ENCODE results near the gene TESK2.
A peak's percentile ranks its signal among the peaks of the same experiment; 100 is the strongest.
"Not testable (repeated sequence)": the region's sequence is repeated elsewhere in the genome, so short reads cannot be mapped to it uniquely, and the experiment has no call there.

The TESK2 gene

DNA sequence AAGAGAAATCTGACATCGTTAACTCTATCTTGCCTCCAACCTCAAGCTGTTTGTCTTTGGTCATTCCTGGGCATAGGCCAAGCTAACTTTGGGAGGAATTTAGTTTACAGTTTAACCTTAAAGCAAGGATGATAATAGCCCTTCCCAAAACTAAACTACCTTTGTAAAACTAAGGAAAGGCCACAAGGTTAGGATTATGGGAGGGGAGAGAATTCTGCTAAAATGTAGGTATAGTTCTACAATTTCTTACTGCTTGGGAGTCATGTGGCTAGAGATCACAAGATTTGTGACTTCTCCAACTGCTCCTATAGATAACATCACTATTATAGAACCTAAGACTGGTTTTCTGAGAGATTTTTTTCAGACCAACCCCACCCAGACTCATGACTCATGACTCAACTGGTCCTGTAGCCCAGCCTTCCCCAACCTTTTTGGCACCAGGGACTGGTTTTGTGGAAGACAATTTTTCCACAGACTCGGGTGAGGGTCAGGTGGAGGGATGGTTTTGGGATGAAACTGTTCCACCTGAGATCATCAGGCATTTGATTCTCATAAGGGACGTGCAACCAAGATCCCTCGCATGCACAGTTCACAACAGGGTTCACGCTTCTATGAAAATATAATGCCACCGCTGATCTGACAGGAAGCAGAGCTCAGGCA lies 80.0 kb downstream of the TESK2 start:
- DNase-seq, result no peak

DNA sequence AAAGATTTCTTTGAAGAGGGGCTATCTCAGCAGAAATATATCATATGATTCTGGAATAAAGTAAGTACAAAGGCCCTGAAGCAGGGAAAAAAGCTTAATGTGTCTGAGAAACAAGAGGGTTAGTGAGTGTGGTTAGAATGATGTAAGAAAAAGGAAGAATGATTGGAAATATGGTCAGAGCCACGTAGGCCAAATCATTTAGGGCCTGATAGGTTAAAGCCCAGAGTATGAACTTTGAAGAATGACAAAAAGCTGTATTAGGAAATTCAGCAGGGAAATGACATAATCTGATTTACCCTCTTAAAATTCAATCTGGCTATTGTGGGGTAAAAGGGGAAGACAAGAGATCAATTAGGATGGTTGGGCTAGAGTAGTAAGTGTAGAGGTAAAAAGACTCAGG lies 81.7 kb downstream of the TESK2 start:
- DNase-seq, result no peak

DNA sequence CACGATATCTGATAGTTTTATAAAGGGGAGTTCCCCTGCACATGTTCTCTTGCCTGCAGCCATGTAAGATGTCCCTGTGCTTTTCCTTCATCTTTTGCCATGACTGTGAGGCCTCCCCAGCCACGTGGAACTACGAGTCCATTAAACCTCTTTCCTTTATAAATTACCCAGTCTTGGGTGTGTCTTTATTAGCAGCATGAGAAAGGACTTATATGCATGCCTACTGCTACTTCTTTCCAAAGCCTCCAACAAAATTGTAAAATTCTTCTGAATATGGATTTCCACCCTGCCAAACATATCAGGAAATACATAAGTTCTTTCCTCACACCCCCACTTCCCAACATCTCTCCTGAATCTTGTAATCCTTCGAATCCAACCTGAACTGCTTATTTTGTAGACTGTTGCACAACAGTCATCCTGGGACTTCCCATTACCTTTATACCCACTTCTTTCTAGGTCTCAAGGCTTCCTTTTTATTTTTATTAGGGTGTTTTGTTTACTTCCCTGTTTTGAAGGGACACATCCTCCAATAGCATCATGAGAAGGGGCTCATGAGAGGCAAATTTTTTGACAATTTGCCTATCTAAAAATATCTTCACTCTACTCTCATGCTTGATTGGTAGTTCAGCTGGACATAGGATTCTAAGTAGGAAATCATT lies 83.2 kb downstream of the TESK2 start:
- no peak for DNase-seq

DNA sequence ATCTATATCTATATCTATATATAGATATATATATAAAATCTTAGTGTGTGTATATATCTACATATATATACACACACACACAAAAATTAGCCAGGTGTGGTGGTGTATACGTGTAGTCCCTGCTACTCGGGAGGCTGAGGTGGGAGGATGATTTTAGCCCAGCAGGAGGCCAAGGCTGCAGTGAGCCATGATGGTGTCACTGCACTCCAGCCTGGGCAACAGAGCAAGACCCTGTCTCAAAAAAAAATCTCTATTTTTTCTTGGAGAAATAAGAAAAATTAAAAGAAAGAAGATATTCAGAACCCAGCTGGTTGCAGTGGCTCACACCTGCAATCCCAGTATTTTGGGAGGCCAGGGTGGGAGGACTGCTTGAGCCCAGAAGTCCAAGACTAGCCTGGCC lies 85.3 kb downstream of the TESK2 start:
- no peak for DNase-seq

DNA sequence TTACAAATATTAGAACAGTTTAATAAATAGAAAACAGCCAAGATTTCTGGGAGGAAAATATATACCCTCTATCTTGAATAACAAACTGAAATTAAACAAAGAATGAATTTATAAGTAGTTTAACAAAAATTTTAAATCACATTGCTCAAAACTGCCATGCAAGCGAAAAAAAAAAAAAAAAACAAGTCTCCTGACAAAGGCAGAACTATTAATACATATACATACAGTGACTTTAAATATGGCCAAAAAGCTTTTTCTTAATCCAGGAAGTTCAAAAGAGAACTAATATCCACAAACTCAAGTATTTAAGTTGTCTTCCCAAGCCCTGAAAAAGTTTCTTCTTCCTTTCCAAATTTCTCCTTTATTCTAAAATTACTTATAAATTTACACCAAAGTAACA lies 87.2 kb downstream of the TESK2 start:
- no peak for DNase-seq

DNA sequence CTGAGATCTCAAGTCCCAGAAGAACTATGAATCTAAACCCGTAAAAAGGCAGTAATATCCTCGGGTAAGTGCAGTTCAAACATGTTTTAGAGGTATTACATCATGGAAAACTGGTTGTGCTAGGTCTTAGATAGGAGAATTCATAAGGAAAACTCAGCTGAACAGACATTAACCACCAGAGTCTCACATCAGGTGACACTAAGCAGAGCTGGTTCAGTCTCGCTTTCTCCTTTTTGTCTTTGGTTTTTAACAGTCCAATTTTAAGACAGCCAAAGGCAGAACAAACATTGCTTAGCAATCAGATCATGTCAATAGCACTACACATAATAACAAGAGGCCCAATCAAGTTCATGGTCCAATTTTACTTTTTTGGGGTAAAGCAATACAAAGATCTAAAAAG lies 87.7 kb downstream of the TESK2 start:
- peak in 1 of 2 donors; percentile 15 for DNase-seq

DNA sequence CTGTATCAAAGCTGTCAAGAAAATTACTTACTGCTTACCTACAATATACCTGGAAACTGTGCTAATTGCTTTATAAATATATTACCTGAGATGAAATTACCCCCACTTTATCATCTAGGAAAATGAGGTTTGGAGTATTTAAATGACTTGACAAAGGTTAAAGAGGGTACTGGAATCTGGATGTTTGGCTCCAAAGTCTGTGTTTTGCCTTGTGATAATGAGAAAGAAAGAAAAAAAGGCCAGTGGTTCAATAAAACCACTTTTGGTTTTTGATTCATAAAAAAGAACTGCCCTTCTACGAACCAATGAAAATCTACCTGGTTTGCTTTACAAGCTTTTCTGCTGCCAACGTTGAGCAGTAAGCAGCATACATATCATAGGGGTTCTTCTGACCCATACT lies 89.4 kb downstream of the TESK2 start:
- DNase-seq, result no peak

DNA sequence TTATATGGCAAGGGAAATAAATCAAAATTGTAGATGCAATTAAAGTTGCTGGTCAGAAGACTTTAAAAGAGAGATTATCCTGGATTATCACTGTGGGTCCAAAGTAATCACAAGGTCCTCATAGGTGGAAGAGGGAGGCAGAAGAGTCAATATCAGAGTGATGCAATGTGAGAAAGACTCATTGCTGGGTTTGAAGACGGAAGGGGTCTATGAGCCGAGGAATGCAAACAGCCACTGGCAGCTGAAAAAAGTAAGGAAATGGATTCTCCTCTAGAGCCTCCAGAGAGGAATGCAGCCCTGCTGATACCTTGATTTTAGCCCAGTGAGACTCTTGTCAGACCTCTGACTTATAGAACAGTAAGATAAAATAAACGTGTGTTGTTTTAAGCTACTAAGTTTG lies 90.9 kb downstream of the TESK2 start:
- no peak for DNase-seq

DNA sequence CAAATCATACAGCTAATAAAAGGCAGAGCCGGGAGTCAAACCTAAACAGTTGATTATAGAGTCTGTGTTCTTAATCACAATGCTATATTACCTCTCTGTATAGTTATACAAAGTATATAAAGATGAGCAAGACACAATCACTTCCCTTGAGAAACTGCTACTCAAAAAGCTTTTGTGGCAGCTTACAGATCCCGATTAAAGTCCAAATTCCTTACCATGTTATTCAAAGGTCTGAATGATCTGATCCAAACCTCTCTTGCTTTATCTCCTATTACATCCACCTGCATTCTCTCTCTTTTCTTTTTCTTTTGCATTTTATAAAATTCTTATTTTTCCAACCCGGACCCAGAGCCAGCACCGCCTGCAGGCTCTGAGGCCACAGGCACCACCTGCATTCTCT lies 93.7 kb downstream of the TESK2 start:
- no peak for DNase-seq

DNA sequence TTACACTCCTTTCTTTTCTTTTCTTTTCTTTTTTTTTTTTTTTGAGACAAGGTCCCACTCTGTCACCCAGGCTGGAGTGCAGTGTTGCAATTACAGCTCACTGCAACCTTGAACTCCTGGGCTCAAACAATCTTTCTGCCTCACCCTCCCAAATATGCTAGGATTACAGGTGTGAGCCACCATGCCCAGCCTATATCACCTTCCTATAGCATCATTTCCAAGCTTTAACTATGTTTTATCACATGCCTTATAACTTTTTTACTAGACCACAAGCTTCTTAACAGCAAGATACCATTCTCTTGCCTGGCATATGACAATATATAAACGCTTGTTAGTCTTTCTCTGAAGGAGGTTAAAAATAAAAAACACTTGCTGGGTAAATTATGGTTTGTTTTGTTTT lies 95.4 kb downstream of the TESK2 start:
- DNase-seq, result no peak

DNA sequence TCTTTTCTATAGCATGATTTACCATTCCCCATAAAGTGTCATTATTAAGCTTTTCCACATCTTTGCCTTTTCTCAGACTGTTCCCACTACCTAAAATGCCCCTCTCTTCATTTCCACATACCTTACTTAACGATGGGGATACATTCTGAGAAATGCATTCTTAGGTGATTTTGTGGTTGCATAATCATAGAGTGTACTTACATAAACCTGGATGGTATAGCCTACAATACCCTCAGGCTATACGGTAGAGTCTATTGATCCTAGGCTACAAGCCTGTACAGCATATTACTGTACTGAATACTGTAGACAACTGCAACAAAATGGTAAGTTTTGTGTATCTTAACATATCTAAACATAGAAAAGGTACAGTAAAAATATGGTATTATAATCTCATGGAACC lies 95.9 kb downstream of the TESK2 start:
- DNase-seq, result no peak

DNA sequence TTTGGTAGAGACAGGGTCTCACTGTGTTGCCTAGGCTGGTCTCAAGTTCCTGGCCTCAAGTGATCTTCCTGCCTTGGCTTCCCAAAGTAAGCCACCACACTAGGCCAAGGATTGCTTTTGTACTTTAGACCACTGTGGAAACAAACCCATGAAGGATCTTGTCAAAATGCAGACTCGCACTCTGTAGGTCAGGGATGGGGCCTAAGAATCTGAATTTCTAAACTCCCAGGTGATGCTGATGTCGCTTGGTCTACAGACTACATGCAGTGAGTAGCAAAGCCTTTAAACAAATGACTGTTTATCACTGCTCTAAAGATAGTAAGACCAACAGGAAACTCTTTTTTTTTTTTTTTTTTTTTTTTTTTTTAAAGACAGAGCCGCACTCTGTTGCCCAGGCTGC lies 96.6 kb downstream of the TESK2 start:
- DNase-seq, result no peak

DNA sequence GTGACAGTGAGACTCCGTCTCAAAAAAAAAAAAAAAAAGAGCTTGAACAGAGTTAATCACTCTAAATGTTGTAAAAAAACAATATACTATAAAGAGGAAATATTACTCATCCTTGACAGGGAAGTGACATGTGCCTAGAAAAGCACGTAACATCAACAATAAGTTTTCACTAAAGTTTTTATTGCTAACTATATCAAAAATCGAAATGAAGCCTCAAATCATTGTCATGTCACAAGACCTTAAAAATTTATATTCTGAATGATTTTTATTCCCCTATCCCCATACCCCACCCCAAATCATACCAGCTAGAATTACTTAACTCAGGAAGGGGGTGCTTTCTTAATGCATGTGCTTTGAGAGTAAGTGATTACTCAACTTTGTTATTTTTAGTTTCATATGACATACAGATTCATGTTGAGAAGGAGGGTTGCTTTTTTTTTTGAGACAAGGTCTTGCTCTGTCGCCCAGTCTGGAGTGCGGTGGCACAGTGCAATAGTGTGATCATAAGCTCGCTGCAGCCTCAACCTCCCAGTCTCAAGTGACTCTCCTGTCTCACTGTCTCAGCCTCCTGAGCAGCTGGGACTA lies 97.2 kb downstream of the TESK2 start:
- DNase-seq, result no peak

DNA sequence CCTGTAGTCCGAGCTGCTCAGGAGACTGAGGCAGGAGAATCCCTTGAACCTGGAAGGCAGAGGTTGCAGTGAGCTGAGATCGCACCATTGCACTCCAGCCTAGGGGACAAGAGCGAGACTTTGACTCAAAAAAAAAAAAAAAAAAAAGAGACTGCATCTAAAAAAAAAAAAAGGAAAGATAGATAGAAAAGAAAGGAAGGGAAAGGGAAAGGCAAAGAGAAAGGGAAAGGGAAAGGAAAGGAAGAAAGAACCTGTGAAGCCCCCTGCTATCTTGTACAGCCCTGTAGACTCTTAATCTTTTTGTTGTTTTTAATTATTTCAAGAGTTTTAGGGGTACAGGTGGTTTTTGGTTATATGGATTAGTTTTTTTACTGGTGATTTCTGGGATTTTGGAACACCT lies 104.7 kb downstream of the TESK2 start:
- DNase-seq, result no peak

DNA sequence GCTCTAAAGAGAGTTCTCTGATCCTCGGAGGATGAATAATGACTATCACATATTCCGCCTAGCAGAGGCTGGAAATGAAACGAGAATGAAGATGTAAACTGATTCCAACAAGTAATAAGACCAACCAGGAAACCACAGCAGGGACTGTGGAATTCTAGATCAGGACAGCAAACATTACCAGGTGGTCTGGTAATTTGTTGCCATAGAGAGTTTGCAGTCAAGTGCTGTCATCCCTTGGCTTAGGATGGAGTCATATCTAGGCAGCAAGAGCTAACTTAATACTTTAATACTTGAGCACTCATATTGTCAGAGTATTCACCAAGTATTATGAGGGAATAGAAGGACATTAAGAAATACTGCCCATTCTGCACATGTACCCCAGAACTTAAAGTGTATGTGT lies 105.7 kb downstream of the TESK2 start:
- no peak for DNase-seq

DNA sequence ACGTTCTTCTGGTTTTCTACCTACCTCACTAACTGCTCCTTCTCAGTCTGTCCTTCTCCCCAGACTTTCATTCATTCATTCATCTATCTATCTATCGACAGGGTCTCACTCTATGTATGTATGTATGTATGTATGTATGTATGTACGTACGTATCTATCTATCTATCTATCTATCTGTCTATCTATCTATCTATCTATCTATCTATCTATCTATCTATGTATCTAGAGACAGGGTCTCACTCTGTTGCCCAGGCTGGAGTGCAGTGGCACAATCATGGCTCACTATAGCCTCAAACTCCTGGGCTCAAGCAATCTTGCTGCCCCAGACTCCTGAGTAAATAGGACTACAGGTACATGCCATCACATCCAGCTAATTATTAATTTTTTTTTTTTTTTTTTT lies 106.8 kb downstream of the TESK2 start:
- DNase-seq, result not testable (repeated sequence)

DNA sequence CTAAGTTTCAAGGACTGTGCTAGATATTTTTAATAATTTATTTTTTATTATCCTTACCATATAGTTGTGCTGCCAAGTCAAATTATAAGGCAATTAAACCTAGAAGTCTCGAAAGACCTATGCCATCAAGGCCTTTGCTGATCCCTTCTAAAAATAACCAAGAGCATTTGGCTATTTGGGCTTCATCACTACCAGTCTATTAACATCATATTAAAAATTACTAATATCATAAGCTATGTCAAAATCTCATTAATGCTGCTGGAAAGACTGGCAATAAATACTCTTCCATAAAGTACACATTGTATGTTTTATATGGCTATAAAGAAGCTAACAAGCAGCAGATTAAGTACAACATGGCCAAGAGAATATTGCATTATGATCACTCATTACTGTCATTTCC lies 107.8 kb downstream of the TESK2 start:
- DNase-seq, result no peak

DNA sequence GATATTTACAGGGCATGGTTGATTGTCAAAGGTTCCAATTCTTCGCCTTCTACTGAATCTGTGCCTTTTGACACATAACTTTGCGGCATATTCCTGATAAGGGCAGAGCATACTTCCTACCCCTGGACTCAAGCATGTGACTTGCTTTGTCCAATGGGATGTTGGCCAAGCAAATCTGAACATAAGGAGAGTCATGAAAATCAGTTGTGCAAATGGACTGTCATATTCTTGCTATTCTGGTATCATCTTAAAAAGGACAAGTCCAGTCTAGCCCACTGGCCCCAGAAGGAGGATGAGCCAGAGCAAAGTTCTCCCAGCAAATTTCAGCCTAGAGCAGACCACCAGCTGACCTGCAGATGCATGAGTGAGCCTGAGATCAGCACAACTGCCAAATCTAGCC lies 109.7 kb downstream of the TESK2 start:
- no peak for DNase-seq

DNA sequence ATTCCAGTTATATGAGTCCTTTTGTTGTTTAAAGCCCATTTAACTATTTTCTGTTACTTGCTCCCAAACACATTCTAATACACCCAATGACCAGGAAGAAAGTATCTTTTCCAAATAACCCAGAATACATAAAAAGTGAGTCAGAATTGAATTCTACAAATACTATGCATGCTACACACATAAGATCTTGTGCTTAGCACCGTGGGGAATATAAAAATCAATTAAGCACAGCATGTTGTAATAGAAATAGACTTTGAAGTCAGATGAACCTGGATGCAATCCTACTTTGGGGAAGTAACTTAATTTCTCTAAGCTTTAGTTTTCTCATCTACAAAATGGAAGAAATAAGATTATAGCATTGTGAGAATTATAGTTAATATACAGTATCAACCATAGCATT lies 110.2 kb downstream of the TESK2 start:
- DNase-seq, result no peak

DNA sequence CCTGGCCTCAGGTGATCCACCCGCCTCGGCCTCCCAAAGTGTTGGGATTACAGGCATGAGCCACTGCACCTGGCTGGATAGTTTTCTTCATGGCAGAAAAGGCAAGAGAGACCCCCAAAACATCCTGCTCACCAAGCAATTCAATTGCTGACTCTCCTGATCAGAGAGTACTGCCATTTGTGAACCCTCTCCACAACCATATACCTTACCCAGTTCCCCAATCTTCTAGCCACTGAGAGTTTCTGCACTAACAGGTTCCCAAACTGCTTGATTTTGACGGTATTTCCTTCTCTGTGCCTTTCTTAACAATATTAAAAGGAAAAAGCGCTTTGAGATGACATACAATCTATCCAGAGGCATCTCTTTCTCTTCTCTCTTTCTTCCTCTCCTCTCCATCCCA lies 110.8 kb downstream of the TESK2 start:
- DNase-seq, result no peak

DNA sequence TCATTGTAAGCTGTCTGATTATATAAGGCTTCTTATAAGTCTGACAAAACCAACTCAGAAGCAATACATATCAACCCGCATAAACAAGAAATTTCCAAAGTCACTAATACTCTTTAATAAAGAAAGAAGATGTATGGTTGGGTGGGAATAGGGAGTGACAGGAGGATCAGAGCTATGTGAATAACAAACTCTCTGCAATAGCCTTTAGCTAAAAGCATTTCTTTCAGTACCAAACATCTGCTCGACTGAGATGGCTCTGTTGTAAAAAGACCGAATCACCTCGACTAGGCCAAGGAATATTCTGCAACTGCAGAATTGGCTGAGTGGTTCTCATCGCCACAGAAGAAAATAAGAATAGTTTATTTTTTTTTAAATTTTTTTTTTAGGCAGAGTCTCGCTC lies 111.4 kb downstream of the TESK2 start:
- no peak for DNase-seq

DNA sequence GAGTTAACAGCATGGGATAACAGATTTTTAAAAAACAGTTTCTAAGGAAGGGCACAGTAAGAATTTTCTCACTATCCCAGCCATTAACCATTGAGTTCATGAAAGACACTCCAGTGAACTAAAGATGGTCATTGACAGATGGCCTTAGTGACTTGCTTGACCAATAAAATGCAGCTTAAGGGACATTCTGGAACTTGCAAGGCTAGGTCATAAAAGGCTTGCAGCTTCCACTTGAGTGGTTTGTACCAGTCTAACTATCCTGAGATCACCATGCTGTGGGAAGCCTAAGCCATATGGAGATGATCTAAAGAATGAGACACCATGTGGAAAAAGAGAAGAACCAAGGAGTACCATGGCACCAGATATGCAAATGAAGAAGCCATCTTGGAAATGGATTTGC lies 112.8 kb downstream of the TESK2 start:
- DNase-seq, result no peak

DNA sequence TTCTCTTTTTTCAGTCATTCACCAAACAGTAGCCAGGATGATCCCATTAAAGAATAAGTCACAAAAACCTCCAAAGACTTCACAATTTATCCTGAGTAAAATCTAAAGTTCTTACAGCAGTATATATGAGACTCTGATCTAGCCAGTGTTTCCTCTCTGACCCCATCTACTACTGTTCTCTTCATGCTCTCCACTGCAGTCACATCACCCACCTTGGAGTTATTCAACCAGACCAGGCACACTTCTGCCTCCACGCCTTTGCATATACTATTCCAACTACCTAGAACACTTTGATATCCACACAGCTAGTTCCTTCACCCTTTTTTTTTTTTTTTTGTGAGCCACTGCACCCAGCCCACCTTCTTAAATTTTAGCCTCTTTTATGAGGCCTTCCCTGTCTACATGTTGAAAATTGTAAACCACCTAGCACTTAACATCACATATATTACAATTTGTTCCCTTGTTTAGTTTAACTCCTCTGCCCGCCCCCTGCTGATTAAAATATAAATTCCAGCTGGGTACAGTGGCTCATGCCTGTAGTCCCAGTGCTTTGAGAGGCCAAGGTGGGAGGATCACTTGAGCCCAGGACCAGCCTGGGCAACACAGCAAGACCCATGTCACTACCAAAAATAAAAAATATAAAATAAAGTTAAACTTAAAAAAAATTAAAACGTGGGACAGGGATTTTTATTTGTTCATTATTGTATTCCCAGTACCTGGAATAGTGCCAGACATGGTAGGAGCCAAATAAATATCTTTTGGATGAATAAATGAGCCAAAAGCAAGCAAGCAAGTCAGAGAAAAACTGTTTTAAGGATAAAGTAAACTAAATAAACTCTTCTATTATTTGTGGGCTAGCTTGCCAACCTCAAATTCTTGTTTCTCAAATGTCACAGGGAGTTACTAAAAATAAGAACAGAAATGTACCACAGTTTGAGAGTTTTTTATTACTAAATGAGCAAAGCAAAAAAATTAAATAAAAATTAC lies 115.6 kb downstream of the TESK2 start:
- no peak for DNase-seq

DNA sequence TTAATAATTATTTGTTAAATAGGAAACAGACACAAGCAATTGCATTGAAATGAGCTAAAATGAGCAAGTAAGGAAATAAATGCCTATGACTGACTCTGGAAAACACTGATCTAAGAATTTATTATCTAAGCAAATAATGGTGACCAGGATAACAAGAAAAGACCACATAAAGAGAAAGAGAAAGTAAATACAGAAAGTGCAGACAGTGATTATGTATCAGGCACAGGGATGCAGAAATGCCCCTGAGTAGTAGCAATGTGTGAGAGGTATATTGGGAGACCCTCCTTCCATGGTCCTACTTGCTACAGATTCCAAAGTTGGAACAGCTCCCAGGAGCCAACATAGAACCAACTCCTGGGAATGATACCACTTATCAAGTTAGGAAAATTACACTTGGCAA lies 117.4 kb downstream of the TESK2 start:
- no peak for DNase-seq
